H4 (cell line): ENCODE measurements around the gene NEK9. TPM values are rescaled to one million over a fixed set of nuclear protein-coding genes. Genes with fewer than 3 reads are reported as not detected.
A peak's percentile ranks its signal among the peaks of the same experiment; 100 is the strongest.
"Not testable (repeated sequence)": the region's sequence is repeated elsewhere in the genome, so short reads cannot be mapped to it uniquely, and the experiment has no call there.

ENCODE experiments used
- DNase-seq: peaks from one replicate; pipeline ENCODE4 v3.0.0-alpha.2; 2015; ENCODE audit warnings: low spot score
- total RNA-seq: library from RNA; depleted of rRNA; stranded (reverse); fragments of >200 nt; shearing (Covaris generic); gene quantifications from 2 replicates; pipeline ENCODE4 v1.2.3, GENCODE V29; 2014; rRNA removed

The NEK9 gene
- total RNA-seq: 0.06 and 0.12 TPM in 2 replicates

GRCh38 chr14:75126679-75127473 is at the start of gene NEK9:
Gene NEK9 (minus strand): TSS chr14:75127048. CDS start chr14:75126921, 127 bp downstream.
- DNase-seq: no peak

DNA sequence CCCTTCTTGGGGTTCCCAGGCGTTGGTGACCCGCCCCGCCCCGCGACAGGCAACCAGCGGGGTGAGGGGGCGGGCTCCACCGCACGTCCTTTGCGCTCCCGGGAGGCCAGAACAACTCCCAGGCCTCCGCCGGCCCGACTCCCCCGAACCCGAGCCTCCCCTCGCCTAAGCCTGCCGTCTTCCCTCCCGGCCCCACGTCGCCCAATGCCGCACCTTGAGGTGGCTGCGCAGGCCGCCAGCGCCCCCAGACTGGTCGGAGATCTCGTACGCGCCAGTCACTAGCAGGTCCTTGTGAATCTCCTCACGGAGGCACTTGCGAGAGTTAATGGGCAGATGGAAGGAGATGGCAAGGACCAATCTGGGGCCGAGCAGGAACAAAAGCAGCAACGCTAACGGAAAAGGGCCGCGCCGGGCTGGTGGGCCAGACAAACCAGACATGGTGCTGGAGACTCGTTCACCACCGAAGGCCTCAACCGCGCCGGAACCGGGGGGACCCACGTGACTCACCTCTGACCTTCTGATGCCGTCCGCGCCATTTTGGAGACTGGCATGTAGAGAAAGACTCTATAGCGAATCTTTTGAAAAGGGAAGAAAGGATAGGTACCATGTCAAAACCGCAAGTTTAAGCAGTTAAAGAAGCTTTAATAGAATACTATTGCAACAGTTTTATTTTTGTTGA is 49.4 kb upstream of the NEK9 start, which contains the start of gene TMED10:
Gene TMED10 (minus strand): TSS at position 471 of the 679 bp plus-strand sequence. CDS start 33 bp downstream, at position 438.
- DNase-seq: peak; percentile 79

- no peak for DNase-seq
Measured at GRCh38 chr14:75175677-75176141, 48.9 kb upstream of the NEK9 start.

- no peak for DNase-seq
Measured at GRCh38 chr14:75174066-75174465, 47.2 kb upstream of the NEK9 start.

DNA sequence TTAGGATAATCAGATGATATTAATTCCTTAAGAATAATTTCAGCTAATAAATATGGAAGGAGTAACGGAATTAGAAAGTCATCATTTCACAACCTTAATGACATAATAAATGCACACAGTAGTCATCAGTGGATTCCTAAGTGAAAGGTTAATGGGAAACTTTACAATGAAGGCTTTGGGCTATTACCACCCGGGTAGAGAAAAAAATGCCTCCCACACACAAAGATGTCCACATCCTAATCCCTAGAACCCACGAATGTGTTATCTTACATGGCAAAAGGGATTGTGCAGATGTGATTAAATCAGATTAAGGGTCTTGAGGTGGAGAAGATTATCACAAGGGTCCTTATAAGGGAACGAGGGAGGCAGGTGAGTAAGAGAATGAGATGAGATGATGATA is 43.9 kb upstream of the NEK9 start:
- no peak for DNase-seq

GRCh38 chr14:75168586-75169335 is 41.9 kb upstream of the NEK9 start:
- no peak for DNase-seq

GRCh38 chr14:75167325-75167724 is 40.5 kb upstream of the NEK9 start:
- DNase-seq: no peak

DNA sequence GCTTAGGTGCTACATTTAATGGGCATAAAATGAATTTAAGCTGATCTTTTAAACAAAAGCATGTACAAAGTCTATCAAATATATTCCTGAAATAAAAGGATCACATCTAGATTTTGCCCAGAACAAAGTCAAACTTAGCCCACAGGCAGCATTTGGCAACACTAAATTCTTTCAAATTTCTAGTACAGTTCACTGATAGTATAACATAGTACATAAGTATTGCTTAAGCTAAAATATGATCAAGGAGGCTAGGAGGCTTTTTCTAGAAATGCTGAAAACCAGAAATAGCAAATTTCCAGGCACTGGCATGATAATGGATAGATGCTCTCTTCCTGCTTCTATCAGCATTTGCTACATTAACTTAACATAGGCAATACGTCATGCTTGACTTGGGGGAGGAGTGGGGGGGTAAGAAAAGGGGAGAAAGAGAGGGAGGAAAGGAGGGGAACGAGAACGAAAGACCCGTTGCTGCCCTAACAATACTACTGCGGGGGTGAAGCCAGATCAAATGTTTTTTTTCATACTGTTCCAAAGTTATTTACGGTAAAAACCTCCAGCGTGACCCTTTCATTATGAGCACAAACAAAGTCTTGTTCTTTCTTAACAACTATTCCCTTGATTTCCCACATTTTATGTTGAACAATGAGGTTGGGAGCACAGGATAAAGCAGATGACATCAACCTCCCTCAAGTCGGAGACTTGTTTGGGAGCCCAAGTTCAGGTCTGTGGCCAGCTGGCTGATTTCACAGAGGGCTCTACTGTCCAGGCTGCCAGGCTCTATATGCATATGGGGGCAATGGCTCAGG is 38.9 kb upstream of the NEK9 start:
- DNase-seq: no peak

GRCh38 chr14:75164809-75165208 is 38.0 kb upstream of the NEK9 start:
- DNase-seq: no peak

- DNase-seq: no peak
Measured at GRCh38 chr14:75163677-75164076, 36.8 kb upstream of the NEK9 start.

GRCh38 chr14:75162631-75163030 is 35.8 kb upstream of the NEK9 start:
- no peak for DNase-seq

GRCh38 chr14:75158843-75159614 is 32.2 kb upstream of the NEK9 start:
- DNase-seq: no peak

DNA sequence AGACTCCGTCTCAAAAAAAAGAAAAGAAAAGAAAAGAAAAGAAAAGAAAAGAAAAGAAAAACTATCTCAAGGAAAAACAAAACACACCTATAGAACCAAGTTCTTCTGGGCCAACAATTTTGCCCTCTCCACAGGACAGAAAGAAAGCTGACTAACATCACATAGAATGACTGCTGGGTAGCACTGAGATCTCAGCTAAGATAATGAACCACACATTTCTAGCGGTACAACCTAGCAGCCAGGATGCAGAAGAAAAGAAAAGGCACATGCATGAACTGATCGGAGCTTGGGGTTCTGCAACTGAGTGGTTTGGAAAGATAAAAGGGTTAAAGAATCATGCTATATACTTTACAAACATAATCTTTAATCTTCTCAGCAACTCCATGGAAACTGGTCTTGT is 30.1 kb upstream of the NEK9 start:
- DNase-seq: no peak

DNA sequence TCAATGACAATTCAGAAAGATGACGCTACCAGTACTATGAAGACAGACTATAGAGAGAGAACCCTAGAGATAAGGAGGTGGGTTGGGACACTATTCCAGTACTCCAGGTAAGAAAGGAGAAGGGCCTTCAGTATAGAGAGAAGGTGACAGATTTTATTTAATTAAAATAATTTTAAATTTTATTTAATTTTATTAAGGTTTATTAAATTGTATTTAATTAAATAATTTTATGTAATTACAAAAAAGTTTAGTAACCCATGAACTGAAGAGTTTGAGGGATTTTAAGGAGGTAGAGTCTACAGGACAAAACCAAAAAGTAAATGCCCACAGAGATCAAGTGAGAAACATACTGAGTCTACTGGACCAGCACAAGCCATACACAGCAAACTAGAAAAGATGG is 29.3 kb upstream of the NEK9 start:
- DNase-seq: no peak

DNA sequence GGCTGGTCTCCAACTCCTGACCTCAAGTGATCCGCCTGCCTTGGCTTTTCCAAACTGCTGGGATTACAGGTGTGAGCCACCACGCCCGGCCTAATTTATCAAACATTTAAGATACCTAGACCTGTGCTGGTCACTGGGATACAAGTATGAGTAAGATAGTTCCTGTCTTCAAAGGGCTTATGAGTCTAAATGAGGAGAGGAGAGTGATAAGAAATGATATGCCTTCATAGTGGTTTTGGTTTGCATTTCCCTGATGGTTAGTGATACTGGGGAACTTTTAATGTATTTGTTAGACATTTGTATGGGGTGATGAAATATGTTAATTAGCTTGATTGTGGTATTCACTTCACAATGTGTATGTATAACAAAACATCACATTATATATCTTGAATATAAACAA is 28.3 kb upstream of the NEK9 start:
- no peak for DNase-seq

DNA sequence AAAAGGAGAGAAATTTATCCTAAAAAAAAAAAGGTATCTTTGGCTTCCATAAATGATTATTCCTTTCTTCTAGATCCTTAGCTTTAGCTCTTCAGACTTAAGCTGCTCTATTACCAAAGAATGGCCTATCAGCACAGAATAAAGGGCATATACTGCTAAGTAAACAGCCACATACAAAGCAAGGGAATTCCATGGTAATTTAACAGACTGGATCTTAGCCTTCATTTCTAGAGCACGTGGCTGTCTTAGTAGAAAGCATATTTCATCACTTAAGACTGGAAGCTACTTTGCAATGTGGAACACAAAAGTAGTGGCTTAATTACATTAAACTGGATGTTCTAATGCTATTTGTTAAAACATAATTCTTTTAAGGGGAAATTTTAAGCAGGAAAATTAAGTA is 26.4 kb upstream of the NEK9 start:
- DNase-seq: no peak

GRCh38 chr14:75151851-75152250 is 25.0 kb upstream of the NEK9 start:
- no peak for DNase-seq

DNA sequence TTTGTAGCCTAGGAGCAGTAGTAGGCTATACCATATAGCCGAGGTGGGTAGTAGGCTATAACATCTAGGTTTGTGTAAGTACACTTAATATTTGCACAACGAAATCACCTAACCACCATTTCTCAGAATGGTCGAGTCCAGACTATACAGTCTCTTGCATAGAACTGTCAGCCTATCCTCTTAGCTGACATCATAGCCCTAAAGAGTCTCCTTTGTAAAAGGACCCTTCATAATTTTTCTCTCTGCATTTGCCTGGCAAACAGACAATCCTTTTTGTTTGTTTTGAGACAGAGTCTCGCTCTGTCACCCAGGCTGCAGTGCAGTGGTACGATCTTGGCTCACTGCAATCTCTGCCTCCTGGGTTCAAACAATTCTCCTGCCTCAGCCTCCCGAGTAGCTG is 23.8 kb upstream of the NEK9 start:
- DNase-seq: not testable (repeated sequence)

- no peak for DNase-seq
Measured at GRCh38 chr14:75150150-75150549, 23.3 kb upstream of the NEK9 start.

GRCh38 chr14:75147423-75148071 is 20.7 kb upstream of the NEK9 start:
- DNase-seq: peak; percentile 97
